GM12878 (cell line): ENCODE data around the gene GPC6.

Experiments used
- ATF3 ChIP-seq: IDR thresholded peaks from 2 replicates; pipeline ENCODE4 v1.6.1; 2011; ENCODE audit warnings: low read depth, mild to moderate bottlenecking, low read length, moderate library complexity, borderline replicate concordance; ENCODE audit errors: extremely low read depth
- CTCF ChIP-seq, 3 experiments: IDR thresholded peaks in 2 of 3; conservative IDR thresholded peaks in 1 of 3; 2 replicates each; pipeline ENCODE4 v1.5.1; 2011; ENCODE audit warnings: low read depth in 3 of 3, low read length in 3 of 3, mild to moderate bottlenecking in 3 of 3, control low read depth in 2 of 3, moderate library complexity in 2 of 3, inconsistent platforms in 1 of 3, mixed read lengths in 1 of 3; ENCODE audit not compliant: control insufficient read depth in 2 of 3, insufficient read depth in 1 of 3; ENCODE audit errors: extremely low read depth in 1 of 3
- EED ChIP-seq: sonication (generic); IDR thresholded peaks from 2 replicates; pipeline ENCODE4 v1.6.1; 2016; ENCODE audit warnings: antibody characterized with exemption, low read depth
- EZH2 ChIP-seq: IDR thresholded peaks from 2 replicates; pipeline ENCODE4 v1.6.1; 2012; ENCODE audit warnings: low read depth, mild to moderate bottlenecking, control low read depth, inconsistent platforms, low read length, borderline replicate concordance; ENCODE audit not compliant: control insufficient read depth
- HSF1 ChIP-seq: fragments of 150-350 bp; IDR thresholded peaks from 2 replicates; pipeline ENCODE4 v1.6.1; 2014; ENCODE audit warnings: mild to moderate bottlenecking, low read depth, low read length
- POLR2A ChIP-seq: IDR thresholded peaks from 2 replicates; pipeline ENCODE4 v1.6.1; 2011; ENCODE audit warnings: low read depth, mild to moderate bottlenecking, low read length
- POLR2AphosphoS5 ChIP-seq: IDR thresholded peaks from 2 replicates; pipeline ENCODE4 v1.6.1; 2011; ENCODE audit warnings: mild to moderate bottlenecking, low read length, inconsistent platforms
- TAF1 ChIP-seq: IDR thresholded peaks from 2 replicates; pipeline ENCODE4 v1.6.1; 2011; ENCODE audit warnings: mild to moderate bottlenecking, low read depth, low read length, borderline replicate concordance
- TF ChIP-seq, protein P1 (sequence below): IDR thresholded peaks from 2 replicates; pipeline ENCODE4 v1.6.1; 2012; ENCODE audit warnings: mild to moderate bottlenecking, low read depth, low read length
- TF ChIP-seq, protein P2 (sequence below): fragments of 450-650 bp; IDR thresholded peaks from 2 replicates; pipeline ENCODE4 v1.6.1; 2017; ENCODE audit warnings: low read depth, mild to moderate bottlenecking, moderate library complexity

DNA sequence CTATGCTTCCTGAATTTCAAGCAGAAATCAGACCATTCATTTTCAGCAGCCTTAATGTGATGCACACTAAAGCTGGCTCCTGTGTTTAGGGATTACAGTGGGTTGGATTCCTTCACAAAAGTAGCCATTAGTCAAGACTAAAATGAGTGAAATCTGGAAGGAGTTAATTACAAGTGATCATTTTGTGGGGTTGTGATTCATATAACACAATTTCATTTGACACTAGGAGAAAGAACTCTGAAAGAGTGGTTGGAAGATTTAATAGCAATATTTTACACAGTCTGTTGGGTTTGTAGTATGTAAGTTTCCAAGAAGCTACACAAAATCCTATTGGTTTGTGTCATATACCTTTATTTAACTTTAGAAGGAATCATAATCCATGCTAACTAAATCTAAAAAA is 1015.9 kb downstream of the GPC6 start:
- TF ChIP-seq ATF3 (no peak), POLR2A (no peak), EZH2 (no peak), EED (no peak), POLR2AphosphoS5 (no peak), CTCF (IDR thresholded peaks at IDR 0.05 in 2 of 3, conservative IDR thresholded peaks at IDR 0.05 in 1 of 3; ENCODE audit: control insufficient read depth in 2 of 3, extremely low read depth in 1 of 3, insufficient read depth in 1 of 3, low read depth in 3 of 3, low read length in 3 of 3) (no peak), HSF1 (no peak), TAF1 (no peak)
- TF ChIP-seq, protein P1, sequence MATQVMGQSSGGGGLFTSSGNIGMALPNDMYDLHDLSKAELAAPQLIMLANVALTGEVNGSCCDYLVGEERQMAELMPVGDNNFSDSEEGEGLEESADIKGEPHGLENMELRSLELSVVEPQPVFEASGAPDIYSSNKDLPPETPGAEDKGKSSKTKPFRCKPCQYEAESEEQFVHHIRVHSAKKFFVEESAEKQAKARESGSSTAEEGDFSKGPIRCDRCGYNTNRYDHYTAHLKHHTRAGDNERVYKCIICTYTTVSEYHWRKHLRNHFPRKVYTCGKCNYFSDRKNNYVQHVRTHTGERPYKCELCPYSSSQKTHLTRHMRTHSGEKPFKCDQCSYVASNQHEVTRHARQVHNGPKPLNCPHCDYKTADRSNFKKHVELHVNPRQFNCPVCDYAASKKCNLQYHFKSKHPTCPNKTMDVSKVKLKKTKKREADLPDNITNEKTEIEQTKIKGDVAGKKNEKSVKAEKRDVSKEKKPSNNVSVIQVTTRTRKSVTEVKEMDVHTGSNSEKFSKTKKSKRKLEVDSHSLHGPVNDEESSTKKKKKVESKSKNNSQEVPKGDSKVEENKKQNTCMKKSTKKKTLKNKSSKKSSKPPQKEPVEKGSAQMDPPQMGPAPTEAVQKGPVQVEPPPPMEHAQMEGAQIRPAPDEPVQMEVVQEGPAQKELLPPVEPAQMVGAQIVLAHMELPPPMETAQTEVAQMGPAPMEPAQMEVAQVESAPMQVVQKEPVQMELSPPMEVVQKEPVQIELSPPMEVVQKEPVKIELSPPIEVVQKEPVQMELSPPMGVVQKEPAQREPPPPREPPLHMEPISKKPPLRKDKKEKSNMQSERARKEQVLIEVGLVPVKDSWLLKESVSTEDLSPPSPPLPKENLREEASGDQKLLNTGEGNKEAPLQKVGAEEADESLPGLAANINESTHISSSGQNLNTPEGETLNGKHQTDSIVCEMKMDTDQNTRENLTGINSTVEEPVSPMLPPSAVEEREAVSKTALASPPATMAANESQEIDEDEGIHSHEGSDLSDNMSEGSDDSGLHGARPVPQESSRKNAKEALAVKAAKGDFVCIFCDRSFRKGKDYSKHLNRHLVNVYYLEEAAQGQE: no peak
- TF ChIP-seq, protein P2, sequence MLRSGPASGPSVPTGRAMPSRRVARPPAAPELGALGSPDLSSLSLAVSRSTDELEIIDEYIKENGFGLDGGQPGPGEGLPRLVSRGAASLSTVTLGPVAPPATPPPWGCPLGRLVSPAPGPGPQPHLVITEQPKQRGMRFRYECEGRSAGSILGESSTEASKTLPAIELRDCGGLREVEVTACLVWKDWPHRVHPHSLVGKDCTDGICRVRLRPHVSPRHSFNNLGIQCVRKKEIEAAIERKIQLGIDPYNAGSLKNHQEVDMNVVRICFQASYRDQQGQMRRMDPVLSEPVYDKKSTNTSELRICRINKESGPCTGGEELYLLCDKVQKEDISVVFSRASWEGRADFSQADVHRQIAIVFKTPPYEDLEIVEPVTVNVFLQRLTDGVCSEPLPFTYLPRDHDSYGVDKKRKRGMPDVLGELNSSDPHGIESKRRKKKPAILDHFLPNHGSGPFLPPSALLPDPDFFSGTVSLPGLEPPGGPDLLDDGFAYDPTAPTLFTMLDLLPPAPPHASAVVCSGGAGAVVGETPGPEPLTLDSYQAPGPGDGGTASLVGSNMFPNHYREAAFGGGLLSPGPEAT: no peak
